NOMO-1 treated with DMSO at 0.1 percent for 48 hours (cell line): Measurements from ENCODE around the gene ITIH5.

ENCODE experiments used
- DNase-seq: peaks from one replicate; lab custom pipeline; 2025; ENCODE audit not compliant: unreplicated experiment; lab: John Stamatoyannopoulos, UW

The ITIH5 gene

DNA sequence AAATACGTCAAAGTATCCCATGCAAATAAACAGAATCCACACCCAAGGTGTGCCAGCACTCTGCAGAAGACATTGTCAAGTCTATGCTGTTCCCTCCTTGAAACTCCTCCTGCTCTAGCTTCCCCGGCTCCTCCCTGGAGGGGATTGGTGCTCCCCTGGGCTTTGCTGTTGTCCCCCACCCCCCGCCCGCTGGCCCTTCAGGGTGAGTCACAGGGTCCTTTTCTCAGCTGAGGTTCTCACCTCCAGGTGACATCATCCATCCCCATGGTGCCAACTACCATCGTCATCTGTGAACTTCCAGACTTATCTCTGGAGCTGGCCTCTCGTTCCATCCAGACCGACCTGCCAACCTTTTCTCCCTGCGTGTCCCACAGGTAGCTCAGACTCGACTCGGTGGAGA lies 77.0 kb downstream of the ITIH5 start:
- no peak for DNase-seq

DNA sequence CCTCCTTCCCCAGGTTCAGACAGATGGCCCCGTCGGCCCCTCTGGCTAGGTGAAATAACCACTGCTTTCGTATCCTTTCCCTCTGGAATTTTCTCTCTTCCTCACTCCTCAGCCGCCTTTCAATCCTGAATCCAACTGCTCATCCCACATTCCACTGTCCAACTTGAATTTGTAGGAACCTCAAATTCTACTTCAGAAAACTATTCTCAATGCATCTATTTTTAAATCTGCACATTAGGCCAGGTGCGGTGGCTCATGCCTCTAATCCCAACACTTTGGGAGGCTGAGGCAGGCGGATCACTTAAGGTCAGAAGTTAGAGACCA lies 78.9 kb downstream of the ITIH5 start:
- DNase-seq, result no peak

DNA sequence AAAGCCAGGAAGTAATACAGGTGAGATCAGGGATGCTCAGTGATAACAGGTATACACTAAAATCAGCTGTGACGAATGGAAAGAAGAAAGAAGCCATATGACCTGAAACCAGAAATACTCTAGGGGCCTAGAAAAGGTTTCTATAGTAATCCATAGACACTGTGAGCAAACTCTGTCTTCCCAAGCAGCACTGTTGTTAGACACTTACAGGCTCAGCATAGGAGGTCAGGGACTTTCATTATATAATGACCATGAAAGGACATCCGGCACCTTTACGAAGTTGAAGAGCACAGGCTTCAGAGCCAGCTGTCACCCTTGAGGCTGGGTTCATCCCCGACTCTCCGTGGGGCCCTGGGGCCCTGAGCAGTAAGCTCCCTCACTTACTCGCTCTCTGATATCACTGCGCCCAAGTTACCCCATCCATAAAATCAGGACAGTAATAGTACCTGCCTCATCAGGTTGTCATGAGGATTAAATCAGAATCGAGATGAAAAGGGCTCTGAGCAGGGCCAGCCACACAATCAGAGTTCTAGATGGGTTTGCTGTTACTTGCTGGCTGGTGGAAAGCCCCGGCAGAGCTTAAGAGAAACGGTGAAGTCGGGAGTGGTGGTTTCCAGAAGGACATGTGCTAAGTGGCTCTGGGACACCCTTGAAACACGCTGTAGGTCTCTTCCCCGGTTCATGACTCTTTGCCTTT lies 79.5 kb downstream of the ITIH5 start:
- no peak for DNase-seq

DNA sequence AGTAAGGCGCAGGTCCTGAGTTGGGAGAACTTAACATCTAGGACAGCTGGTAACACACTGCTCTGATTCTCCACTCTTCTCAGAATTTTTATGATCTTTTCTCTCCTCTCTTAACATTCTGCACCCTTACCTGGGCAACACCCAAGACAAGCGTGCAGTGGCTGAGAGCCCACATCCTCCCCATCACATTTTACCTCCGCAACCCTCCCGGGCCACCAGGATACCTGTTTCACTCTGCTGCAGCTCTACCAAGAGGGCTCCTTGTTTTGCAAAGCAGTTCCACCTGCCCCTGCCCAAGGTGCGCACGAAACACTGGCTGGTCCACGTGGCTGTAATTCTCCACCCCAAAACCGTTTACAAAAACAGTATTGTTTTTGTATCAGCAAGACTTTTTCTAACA lies 81.5 kb downstream of the ITIH5 start:
- no peak for DNase-seq

DNA sequence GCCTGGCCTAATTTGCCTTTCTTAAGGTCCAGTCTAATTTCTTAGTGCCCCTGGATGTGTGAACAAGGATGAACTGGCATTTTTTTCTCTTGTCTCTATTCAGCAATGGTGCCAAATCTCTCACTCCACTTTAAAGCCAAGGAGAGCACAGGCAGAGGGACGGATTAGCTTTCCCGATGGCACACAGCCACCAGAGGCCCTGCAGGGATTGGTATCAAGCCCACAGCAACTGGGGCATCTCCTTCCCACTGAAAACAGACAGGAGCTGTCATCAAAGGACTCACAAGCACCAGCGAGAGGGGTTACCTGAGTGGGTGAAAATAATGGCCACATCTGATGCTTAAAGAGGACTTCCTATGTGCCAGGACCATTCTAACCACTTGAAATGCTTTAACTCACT lies 83.1 kb downstream of the ITIH5 start:
- DNase-seq, result no peak

DNA sequence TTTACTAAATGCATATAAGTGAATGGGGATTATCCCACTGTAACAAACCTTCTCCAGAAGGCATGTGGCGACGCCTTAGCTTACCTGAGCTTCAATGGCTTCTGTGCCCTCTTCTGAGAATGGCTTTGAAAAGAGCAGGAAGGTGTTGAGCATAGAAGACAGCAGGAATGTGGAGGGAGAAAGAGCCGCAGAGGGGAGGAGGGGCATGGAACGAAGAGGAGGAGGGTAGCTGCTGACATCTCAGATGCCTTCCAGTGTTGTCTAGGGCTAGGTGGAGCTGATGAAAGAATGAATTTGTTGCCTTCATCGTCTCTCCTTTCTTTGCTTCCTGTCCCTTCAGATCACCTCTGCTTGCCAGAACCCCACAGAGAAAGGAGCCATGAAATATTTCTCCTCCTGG lies 86.2 kb downstream of the ITIH5 start:
- DNase-seq, result no peak

DNA sequence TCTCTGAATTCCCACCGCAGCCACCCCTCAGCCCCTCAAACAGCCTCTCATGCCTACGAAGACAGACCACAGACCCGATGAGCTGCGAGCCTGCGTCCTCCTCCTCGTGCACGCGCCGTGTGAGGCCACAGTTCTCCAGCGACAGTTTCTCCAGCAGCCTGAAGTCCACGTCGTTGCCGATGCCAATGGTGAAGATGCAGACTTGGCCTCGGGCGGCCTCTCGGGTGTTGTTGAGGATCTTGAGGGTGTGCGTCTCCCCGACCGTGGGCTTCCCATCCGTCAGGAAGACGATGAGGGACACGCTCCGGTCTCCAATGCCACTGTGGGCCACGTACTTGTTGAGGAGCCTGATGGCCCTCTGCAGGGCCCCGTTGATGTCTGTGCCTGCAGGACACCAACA lies 87.1 kb downstream of the ITIH5 start:
- DNase-seq, result no peak

DNA sequence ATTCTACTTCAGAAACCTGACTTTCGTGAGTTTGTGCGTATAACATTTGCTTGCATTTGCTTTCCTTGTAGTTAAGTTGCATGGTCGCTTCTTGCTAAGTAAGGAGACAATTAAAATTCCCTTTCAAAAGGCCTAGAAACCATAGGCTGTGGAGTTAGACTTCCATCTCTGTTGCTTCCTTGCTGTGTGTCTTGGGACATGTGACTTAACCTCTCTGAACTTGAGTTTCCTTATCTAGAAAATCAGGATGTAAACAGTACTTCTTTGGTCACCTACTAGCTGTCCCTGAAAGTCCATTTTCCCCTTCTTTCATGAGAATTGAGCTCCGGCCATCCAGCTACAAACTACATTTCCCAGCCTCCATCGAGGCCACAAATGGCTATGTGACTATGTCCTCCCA lies 89.2 kb downstream of the ITIH5 start:
- no peak for DNase-seq

DNA sequence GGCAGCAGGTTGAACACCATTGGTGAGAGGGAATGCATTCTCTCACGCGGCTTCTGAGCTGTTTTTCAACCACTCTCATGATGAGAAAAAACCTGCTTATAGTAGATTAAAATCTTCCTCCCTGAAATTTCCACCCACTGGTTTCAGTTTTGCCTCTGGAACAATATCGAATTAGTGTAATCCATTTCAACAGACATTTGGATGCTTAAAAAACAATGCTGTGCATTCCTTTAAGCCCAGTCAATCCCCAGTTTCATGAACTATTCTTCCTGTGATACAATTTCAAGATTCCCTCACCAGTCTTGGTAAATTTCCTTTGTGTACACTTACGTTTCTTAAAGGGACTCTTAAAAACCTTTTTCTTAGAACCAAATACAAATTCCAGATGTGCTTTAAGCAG lies 89.6 kb downstream of the ITIH5 start:
- DNase-seq, result no peak

DNA sequence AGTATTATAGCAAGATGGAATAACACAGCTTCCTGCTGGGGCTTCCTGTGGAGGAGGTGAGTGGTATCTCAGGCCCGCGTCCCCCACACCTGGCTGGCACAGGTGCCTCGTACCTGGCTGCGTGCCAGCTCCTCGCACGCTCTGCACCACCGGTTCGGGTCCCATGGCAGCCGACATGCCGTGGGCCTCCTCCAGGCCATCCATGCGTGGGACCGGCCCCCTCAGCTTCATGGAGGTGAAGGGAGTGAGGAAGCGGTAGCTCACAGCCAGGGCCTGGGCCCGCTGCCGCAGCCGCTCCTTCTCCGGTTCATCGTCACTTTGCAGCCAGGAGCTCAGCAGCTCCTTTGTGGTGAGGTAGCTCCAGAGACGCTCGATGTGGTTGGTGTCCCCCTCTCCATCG lies 90.4 kb downstream of the ITIH5 start:
- no peak for DNase-seq

DNA sequence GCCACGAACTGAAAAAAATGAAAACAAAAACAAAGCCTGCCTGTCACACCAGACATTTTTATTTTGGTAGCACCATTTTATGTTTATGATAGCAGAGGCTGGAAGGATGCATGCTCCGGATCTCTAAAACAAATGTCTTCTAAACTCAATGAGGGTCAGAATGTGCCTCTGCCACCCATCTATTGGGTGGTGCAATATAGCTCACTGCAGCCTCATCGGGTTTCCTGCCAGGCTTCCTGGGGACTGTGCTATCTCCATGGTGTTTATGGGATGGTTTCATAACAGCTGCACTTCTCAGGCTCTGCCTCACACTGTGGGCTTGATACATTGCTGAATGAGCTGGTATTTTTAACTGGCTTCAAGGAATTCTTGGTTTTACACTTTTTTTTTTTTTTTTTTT lies 94.4 kb downstream of the ITIH5 start:
- DNase-seq, result no peak

DNA sequence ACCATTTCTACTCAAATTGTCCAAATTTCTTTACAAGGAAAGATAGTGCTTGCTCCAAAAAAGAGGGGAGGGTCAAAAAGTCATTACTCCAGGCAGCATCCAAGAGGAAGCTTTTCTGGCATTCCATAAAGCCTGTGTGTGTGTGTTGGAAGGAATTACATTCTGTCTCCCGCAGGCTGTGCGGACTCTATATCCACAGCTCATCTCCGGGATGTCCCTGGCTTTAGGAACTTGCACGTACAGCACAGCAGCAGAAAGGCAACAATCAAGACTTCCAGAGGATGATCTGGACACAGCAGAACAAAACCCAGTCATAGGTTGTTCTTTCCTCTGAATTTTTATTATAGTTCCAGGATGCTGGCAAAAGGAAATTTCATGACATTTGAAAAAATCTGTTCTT lies 94.8 kb downstream of the ITIH5 start:
- no peak for DNase-seq

DNA sequence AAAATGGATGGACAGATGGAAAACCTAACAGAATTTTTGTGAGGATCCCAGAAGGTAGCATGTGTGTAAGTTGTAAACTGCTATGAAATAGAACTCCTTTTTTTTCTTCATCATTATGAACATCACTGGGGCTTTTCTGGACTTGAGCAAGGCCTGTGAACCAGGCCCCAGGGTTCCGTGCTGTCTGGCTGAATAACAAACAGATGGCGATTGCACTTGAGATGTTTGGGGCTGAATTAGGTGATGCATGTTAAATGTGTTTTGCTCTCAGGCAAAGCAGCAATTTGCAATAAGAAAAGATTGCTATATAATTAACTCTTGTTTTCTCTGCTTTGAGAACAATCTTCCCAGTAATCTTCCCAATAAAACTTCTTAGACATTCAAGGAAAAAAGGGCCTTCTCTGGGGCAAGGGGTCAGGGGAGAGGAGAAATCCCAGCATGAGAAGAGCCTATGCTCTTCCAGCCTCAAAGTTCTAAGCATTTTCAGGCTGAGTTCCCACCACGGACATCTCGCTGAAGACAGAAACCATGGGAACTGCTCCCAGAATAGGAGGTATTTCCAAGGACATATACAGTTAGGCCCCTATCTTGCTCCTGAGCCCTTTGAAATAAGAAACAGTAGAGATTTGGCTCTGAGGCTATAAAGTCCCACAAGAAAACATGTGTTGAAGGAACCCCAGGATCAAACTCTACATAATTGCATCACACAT lies 98.7 kb downstream of the ITIH5 start:
- DNase-seq, result no peak

DNA sequence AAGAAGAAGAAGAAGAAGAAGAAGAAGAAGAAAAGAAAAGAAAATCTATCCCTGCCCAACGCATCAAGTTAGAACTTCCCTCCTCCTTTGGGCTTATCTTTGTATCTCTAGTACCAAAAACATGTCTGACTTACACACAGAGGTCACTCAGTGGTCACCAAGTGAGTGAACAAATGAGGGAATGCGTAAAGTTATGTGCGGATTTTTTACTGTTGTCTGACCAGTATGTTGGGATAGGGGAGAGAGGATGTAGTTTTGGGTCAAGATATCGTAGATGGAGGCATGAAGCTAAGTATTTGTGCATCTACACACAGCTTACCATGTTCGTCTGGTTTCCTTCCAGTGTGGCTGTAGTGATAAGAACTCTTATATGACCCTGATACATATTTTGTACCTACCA lies 99.9 kb downstream of the ITIH5 start:
- DNase-seq, result no peak

DNA sequence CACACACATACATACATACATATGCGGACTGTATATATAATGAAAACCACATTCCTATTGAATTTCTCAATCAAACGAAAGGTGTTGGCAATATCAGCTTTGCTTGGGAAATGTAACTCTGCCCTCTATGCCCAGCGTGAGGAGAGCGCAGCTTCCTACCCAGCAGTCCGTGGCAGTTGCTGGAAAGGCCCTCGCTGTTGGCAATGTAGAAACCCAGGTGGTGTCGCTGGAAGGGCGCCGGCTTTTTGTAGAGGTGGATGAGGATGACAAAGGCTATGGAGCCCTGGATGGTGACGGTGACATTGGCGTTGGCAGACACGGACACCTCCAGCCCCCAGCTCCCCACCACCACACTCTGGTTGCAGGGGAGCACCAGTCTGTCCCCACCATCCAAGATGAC lies 100.9 kb downstream of the ITIH5 start:
- no peak for DNase-seq

DNA sequence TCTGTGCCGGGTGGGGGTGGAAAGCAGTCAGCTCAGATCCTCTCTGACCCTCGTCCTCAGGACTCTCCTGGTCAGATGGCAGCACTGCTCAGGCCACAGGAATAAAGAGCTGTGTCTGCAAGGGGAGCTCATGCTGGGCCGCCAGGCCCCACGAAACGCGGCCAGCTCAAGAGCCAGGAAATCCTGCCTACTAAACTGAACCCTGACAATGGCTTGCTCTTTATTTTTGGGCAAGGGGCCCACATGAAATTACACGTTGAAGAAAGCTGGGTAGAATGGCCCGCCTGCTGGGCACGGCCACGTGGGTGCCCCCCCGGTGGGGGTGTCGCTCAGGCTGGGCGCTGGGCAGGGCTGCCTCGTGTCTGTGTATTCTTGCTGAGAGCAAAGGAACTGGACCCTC lies 103.0 kb downstream of the ITIH5 start:
- no peak for DNase-seq

DNA sequence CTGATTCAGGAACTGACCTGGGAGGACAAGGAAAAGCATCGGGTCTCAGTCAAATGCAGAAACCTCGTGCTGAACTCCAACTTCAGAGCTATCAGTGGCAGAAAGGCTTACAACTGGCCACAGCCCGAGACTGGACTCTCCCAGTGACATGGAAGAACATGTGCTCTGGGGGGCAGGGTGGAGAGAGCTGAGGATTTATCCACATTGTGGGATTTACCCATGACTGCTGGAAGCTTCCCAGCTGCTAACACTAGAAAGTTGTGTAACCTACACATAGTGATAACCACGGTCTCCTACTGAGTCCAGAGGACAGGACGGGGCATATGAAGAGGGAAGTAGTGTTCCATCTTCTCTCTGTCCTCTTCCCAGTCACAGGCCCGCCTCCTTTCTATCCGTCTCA lies 103.4 kb downstream of the ITIH5 start:
- DNase-seq, result no peak

DNA sequence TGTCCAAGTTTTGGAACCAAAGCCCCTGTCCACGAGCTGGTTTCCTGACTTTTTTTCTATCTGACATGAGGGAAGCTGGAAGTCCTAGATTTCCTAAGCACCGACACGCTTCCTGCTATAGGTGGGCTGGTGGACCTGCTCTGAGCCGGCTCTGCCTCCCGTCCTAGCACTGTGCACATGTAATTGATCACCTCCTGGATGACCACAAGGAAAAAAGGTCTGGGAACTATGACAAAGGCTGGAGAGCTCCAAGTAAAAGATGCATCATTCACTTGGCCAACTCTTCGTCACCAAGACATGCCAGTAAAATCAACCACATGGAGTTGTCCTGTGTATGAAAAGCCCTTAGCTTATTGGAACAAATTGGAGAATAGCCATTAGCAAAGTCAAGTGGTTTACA lies 104.8 kb downstream of the ITIH5 start:
- no peak for DNase-seq

DNA sequence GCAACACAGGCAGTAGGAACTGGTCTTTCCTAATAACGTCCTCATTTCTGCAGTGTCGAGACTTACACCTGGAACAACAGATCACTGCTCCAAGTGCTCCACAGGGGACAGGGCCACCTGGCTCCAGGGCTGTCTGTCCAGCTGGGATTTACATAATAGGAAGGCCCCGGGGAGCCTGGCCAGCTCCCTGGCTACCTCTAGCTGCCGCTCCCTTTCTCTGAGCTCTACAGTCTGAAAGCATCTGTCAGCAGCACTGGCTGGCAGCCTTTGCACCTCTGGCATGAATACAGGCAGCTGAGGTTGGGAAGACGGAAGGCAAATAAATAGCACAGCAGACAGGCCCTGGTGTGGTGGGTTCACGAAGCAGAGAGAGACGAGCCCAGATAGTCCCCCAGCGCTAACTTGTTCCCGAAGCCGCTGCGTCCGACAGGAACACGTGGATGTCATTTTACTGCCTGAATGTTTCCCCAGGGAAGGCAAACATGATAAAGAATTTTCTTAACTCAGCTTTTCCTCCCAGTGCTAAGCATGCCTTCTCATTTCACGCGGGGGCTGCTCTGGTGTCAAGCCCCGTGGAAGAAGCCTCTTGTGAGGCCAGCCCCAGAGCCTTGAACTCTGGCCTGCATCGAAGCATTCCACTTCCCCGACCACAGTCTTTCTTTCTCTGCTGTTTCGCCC lies 105.4 kb downstream of the ITIH5 start:
- no peak for DNase-seq

DNA sequence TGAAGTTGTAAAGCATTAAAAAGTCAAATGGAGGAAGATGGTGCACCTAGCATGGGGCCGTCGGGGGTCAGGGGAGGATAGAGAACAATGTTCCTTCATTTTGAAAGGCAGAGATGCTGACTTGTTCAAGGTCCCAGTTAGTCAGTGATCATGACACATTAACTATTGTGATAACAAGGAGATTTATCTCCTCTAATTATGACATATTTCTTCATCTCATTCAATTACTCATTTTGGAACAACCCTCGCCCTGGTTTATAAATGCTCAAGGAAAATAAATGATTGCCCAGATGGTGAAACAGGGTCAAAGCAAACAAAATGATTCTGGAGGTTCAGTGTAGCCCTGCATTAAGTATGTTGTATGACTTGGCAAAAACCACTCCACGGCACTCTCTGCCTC lies 106.2 kb downstream of the ITIH5 start:
- DNase-seq, result no peak

DNA sequence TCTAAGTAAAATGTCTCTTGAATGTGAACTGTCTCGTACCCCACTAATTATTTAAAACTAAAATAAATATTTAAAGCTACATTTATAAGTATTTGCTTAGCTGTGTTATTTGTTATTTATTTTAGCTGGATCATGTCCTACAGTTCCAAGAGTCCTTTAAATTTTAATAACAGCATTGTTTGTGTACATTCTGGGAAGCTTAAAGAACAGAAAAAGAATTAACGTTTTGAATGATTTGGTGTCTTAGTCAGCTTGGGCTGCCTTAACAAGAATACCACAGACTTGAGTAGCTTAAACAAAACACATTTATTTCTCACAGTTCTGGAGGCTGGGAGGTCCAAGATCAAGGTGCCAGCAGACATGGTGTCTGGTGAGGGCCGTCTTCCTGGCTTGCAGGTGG lies 107.4 kb downstream of the ITIH5 start:
- no peak for DNase-seq

DNA sequence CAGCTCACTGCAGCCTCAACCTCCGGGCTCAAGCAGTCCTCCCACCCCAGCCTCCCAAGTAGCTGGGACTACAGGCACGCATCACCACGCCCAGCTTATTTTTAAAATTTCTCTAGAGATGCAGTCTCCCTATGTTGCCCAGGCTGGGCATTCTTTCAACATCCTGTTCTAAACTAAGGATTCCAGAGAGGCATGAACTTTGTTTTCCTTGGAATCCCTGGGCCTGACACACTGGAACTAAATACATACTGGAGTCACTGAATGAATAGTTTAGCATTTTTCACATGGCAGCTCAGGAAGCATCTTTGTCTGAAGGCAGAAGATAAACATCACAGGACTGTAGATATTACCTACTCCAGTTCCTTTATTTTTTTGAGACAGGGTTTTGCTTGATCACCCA lies 108.7 kb downstream of the ITIH5 start:
- no peak for DNase-seq

DNA sequence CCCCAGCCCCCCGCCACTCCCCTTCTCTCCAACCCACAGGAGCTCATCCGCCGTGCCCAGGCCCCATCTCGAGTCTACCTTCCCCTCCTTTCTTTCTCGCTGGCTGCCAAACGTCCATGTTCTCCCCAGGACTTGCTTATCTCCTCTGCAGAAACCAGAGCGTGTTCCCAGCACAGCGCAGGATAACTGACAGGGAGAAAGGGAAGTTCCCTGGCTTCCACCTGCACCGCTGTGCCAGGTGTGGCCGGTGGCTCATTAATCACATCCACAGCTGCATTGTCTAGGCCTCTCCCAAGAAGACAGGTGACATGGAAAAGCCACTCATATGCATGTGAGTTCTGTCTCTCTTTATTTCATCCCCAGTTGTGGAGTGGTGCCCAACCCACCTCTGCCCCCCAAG lies 113.2 kb downstream of the ITIH5 start:
- DNase-seq, result no peak
